Esophagus squamous epithelium (tissue), 5 donors: ENCODE data around the gene CXCR5. TPM values are rescaled to one million over a fixed set of nuclear protein-coding genes. Genes with fewer than 3 reads are reported as not detected.

Experiments
- DNase-seq: peaks from one replicate; lab custom pipeline; 2025; lab: John Stamatoyannopoulos, UW
- H3K27ac ChIP-seq, 4 donors: fragments of 200-600 bp; sonication (generic); one replicate each; pipeline ENCODE4 v1.5.1; 2016 to 2019; ENCODE audit warnings: mild to moderate bottlenecking in 1 of 4
- H3K27me3 ChIP-seq, 4 donors: fragments of 200-600 bp; sonication (generic); 1 replicate in 3 of 4; 2 replicates in 1 of 4; pipeline versions ENCODE4 v1.5.1 to v1.6.0; 2017 to 2021; ENCODE audit warnings: antibody characterized with exemption in 1 of 4
- H3K36me3 ChIP-seq, 3 donors: fragments of 200-600 bp; sonication (generic); one replicate each; pipeline ENCODE4 v1.5.1; 2016 to 2019
- H3K4me1 ChIP-seq, 3 donors: fragments of 200-600 bp; sonication (generic); one replicate each; pipeline ENCODE4 v1.5.1; 2017 to 2019
- H3K4me3 ChIP-seq, 4 donors: fragments of 200-600 bp; sonication (generic); 1 replicate in 3 of 4; 2 replicates in 1 of 4; pipeline ENCODE4 v1.5.1; 2016 to 2019; ENCODE audit warnings: mild to moderate bottlenecking in 2 of 4, moderate library complexity in 1 of 4
- H3K9me3 ChIP-seq, 3 donors: fragments of 200-600 bp; sonication (generic); one replicate each; pipeline ENCODE4 v1.5.1; 2016 to 2019
- POLR2A ChIP-seq, 4 donors: fragments of 450-650 bp; IDR thresholded peaks; one replicate each; pipeline ENCODE4 v1.6.1; 2017; ENCODE audit warnings: antibody characterized with exemption in 4 of 4, mild to moderate bottlenecking in 4 of 4, moderate library complexity in 3 of 4
- WGBS, 2 donors: methylation state at CpG; one replicate each; pipeline ENCODE4 v1.1.5; 2018; 5-methylcytosine and 5-hydroxymethylcytosine counted together
- intact Hi-C: fragments of 100-400 bp; cut with DNase I; formaldehyde crosslinking; loops from one replicate; pipeline ENCODE4 v1.15.0; 2022
- total RNA-seq, 4 donors: library from RNA; depleted of rRNA; stranded (reverse); fragments of >200 nt; gene quantifications; one replicate each; pipeline ENCODE4 v1.1.0, GENCODE V29; 2016
- TF ChIP-seq, protein P1 (sequence below), 6 experiments: fragments of 450-650 bp in 4 of 6; fragments of 200-600 bp in 2 of 6; sonication (generic) in 2 of 6; IDR thresholded peaks; one replicate each; pipeline ENCODE4 v1.5.1; 2016 to 2019; ENCODE audit warnings: antibody characterized with exemption in 6 of 6, mild to moderate bottlenecking in 4 of 6, moderate library complexity in 4 of 6
- donor health status: DM: yes; HTN: yes; CAD: no.

CXCR5 gene
- total RNA-seq, 4 donors from 2014 or later = 0.06 TPM; not detected in 3

DNA sequence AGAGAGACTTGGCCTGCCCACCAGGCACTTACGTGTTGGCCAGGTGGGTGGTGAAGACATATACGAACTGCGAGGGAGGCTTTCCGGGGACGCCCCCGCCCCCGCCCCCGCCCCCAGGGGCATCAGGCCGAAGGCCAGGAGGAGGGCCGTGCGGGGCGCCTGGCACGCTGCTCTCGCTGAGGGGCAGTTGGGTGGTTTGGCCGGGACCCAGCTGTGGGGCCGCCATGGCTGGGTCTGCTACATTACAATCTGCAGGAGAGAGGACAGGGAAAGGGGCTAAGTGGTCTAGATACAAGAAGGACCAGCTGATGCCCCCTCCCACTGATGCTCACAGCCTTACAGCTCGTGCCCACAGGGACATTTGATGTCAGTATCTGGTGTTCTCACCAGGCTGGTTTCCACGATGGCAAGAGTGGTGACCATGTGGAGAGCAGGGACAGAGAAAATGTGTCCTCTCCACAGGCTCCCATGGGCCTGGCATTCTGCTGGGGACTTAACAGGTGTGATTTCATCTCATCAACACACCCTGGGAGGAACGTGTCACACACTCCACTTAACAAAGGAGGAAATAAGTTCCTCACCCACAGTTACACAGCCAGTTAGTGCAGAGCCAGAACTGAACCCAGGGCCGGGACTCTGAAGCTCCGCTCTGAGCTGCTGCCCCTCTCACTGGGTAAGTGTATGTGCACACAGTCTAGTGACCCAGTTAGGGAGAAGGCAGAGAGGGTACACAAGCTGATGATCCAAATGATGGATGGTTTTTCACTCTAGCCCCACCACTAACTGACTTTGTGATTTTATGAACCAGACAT lies 19.7 kb downstream of the CXCR5 start:
- intact Hi-C loops = loop anchor here (10.0 kb wide), 1 partner anchor 51 kb away; the partner anchor contains the start of gene UPK2
- DNase-seq = no peak
- 89 to 100% methylated on average over 4 of the region's 21 CpGs for WGBS, 2 donors

DNA sequence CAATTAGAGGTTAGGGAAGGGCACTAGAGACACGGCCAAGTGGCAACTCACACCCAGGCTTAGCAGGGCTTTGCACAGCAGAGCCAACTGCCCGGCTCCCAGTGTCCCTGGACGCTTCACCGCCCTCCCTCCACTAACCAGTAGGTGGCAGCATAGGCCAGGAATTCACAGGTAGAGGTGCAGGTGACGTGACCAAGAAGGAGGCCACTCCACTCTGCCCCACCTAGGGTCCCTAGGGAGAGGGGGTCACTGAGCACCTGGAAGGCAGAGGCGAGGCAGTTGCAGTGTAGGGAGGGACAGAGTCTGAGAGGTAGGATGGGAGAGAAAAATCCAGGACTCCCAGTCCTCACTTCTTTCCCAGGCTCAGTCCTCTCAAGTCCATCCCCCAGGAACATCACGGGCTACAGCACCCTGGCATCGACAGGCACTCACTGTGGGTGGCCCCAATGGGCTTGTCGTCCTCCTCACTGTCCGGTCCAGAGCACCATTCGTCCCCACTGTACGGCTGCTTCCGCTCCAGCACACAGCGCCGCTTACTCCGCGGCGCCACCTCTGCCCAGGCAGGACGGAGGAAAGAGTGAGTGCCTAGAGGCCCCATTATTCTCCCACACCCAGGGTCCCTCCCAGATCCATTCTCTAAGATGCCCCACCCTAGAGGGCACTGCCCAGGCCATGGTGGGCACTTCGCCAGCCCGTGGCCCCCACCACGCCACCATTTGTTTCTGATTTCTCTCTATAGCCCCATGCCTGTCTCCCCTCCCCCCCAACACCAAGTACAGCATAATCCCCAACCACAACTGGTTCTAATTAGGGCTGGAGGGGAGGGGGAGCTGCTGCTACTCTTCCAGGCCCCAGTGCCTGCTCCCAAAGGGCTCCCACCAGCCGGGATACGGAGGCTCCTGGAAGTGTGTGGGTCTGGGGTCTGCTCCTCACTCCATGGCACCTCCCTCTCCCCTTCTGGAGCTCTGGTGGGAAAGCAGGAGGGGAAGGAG lies 23.7 kb downstream of the CXCR5 start:
- Histone ChIP-seq H3K27ac (peak overlapping the region; percentile 73 to 100 (median 85)), H3K27me3 (no peaks in the 10 kb centered on the region), H3K36me3 (peaks cover 19 to 69% (median 26%) of the 10 kb centered on the region in 3 donors), H3K9me3 (no peaks in the 10 kb centered on the region), H3K4me1 (peaks cover 51 to 77% (median 53%) of the 10 kb centered on the region in 3 donors), H3K4me3 (peak overlapping the region in 1 of 4 donors; percentile 7)
- DNase-seq = no peak
- intact Hi-C loops = loop anchor here (2.0 to 10.0 kb wide), 2 partner anchors 17 to 47 kb away; partner anchors contain the start of genes BCL9L and UPK2
- no peak for TF ChIP-seq POLR2A (IDR thresholded peaks at IDR 0.05)
- TF ChIP-seq, protein P1, sequence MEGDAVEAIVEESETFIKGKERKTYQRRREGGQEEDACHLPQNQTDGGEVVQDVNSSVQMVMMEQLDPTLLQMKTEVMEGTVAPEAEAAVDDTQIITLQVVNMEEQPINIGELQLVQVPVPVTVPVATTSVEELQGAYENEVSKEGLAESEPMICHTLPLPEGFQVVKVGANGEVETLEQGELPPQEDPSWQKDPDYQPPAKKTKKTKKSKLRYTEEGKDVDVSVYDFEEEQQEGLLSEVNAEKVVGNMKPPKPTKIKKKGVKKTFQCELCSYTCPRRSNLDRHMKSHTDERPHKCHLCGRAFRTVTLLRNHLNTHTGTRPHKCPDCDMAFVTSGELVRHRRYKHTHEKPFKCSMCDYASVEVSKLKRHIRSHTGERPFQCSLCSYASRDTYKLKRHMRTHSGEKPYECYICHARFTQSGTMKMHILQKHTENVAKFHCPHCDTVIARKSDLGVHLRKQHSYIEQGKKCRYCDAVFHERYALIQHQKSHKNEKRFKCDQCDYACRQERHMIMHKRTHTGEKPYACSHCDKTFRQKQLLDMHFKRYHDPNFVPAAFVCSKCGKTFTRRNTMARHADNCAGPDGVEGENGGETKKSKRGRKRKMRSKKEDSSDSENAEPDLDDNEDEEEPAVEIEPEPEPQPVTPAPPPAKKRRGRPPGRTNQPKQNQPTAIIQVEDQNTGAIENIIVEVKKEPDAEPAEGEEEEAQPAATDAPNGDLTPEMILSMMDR (IDR thresholded peaks at IDR 0.05) = peak; percentile 87 to 98 (median 96)
- 22 to 40% methylated on average over 11 to 17 of the region's 24 CpGs for WGBS, 2 donors

More for the DNA sequence above, 19.7 kb downstream of the CXCR5 start:
- peaks cover 55 to 100% (median 63%) of the 10 kb centered on the region in 3 donors for H3K36me3 ChIP-seq
- TF ChIP-seq, protein P1 (IDR thresholded peaks at IDR 0.05) = no peak
- no peak for TF ChIP-seq POLR2A (IDR thresholded peaks at IDR 0.05)
- no peaks in the 10 kb centered on the region for H3K9me3 ChIP-seq
- H3K27ac ChIP-seq = peak overlapping the region in 2 of 4 donors; percentile 36 to 45
- H3K4me1 ChIP-seq = peaks cover 14 to 52% (median 16%) of the 10 kb centered on the region in 3 donors
- H3K27me3 ChIP-seq = no peaks in the 10 kb centered on the region
- no peak overlapping the region for H3K4me3 ChIP-seq

DNA sequence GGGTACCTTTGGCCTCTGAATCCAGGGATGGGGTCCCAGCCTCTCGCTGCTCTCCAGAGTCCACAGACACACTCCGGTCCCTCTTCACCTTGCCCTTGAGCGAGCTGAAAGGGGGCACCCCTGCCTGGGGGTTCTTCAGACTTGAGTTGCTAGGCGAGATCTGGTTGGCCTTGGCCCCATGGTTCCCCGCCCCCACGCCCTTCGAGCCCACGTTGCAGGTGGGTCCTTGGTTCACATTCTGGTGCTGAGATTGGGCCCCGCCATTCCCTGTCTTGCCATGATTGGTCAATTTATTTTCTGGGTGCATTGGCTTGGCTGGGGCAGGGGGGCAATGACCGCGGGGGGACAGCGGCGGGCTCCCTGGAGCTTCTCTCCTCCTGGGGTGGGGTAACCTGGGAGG lies 24.6 kb downstream of the CXCR5 start:
- intact Hi-C loops = loop anchor here (2.0 to 10.0 kb wide), 2 partner anchors 17 to 47 kb away; partner anchors contain the start of genes BCL9L and UPK2
- Histone ChIP-seq H3K36me3 (peaks cover 10 to 60% (median 17%) of the 10 kb centered on the region in 3 donors), H3K27ac (peak overlapping the region; percentile 95 to 100 (median 98)), H3K4me1 (peaks cover 60 to 82% (median 63%) of the 10 kb centered on the region in 3 donors), H3K9me3 (no peaks in the 10 kb centered on the region), H3K27me3 (no peaks in the 10 kb centered on the region), H3K4me3 (no peak overlapping the region)
- TF ChIP-seq, protein P1 (IDR thresholded peaks at IDR 0.05) = no peak
- no peak for TF ChIP-seq POLR2A (IDR thresholded peaks at IDR 0.05)
- 90% methylated on average over 4 of the region's 13 CpGs; no CpG with 5 or more reads in 1 of the 2 donors for WGBS, 2 donors
- DNase-seq = no peak

DNA sequence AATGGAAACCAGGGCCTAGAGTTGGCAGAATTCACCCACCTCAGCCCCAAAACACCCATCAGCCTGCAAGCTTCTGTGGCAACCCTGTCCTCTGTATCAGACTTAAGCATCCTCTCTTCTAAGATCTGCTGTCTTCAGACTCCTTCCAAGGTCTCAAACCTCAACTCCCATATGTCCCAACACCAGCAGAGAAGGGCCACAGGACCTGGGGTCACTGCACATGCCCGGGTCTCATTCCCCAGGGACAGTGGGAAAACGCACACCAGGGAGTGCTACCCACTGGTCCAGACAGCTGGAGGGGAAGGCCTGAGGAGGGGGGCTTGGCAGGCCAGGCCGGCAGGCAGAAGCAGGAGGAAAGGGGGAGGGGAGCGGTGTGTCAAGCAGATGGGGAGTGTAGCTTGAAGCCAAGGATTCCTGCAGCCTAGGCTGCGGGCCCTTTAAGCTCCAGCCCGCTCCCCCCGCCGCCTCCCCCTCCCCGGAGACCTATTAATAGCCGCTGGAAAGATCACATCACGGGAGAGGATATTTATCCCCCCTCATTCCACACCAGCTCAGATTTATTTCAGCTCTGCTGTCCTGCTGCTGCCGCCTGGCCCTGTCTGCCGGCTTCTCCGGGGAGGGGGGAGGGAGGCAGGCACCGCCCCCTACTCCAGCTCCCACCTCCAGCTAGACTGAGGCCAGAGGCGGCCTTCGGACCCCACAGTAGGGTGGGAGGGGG lies 25.4 kb downstream of the CXCR5 start:
- no peak for DNase-seq

More for the DNA sequence above, 25.4 kb downstream of the CXCR5 start:
- no peaks in the 10 kb centered on the region for H3K9me3 ChIP-seq
- H3K4me3 ChIP-seq = peak overlapping the region; percentile 14 to 60 (median 38)
- peaks cover 68 to 82% (median 70%) of the 10 kb centered on the region in 3 donors for H3K4me1 ChIP-seq
- intact Hi-C loops = loop anchor here (2.0 to 10.0 kb wide), 2 partner anchors 16 to 46 kb away; partner anchors contain the start of genes BCL9L and UPK2
- TF ChIP-seq, protein P1 (IDR thresholded peaks at IDR 0.05) = no peak
- peak in 2 of 4 donors; percentile 55 to 68 for TF ChIP-seq POLR2A (IDR thresholded peaks at IDR 0.05)
- peak overlapping the region; percentile 95 to 100 (median 98) for H3K27ac ChIP-seq
- WGBS, 2 donors = 9 to 60% methylated on average over 1 to 5 of the region's 17 CpGs
- no peaks in the 10 kb centered on the region for H3K27me3 ChIP-seq
- H3K36me3 ChIP-seq = peaks cover 3 to 52% (median 13%) of the 10 kb centered on the region in 3 donors
